H1 (cell line): ENCODE results near the gene SPINDOC. TPM values are rescaled to one million over a fixed set of nuclear protein-coding genes. Genes with fewer than 3 reads are reported as not detected.

Experiments used
- CTCF ChIA-PET: fragments of 300-600 bp; sonication (Branson Sonifier 250); formaldehyde crosslinking; loops from one replicate; lab custom pipeline; 2021; ENCODE audit not compliant: partially characterized antibody; lab: Charles Lee
- POLR2A ChIA-PET: fragments of 300-600 bp; sonication (Branson Sonifier 250); formaldehyde crosslinking; loops from one replicate; lab custom pipeline; 2021; ENCODE audit warnings: inconsistent platforms; ENCODE audit not compliant: partially characterized antibody; lab: Charles Lee
- DNase-seq, 2 experiments: peaks; one replicate each; pipeline versions ENCODE4 v3.0.0 to v3.0.0-alpha.2; 2010 to 2022; ENCODE audit warnings: low spot score in 2 of 2, low read depth in 1 of 2, mixed read lengths in 1 of 2
- FAIRE-seq: peaks from 2 replicates; lab custom pipeline; 2011; peaks lifted over from hg19 to GRCh38; lab: Jason Lieb, UNC
- H2AFZ ChIP-seq: 2 replicates; pipeline ENCODE4 v1.8.1; 2012; ENCODE audit warnings: low read length, inconsistent platforms
- H2AK5ac ChIP-seq: 2 replicates; pipeline ENCODE4 v1.6.1; 2013; ENCODE audit warnings: low read depth, low read length
- H2BK120ac ChIP-seq: replicated peaks from 2 replicates; pipeline ENCODE3; 2013; ENCODE audit warnings: low read depth, low read length, inconsistent platforms
- H2BK12ac ChIP-seq: 2 replicates; pipeline ENCODE4 v1.6.1; 2013; ENCODE audit warnings: low read depth, low read length
- H2BK15ac ChIP-seq: 2 replicates; pipeline ENCODE4 v1.6.1; 2013; ENCODE audit warnings: low read length
- H2BK20ac ChIP-seq: 2 replicates; pipeline ENCODE4 v1.6.1; 2013; ENCODE audit warnings: low read length
- H2BK5ac ChIP-seq: 2 replicates; pipeline ENCODE4 v1.6.1; 2013; ENCODE audit warnings: low read depth, low read length
- H3K14ac ChIP-seq: 2 replicates; pipeline ENCODE4 v1.6.1; 2013; ENCODE audit warnings: inconsistent platforms; ENCODE audit not compliant: insufficient read length
- H3K18ac ChIP-seq: 2 replicates; pipeline ENCODE4 v1.6.1; 2013; ENCODE audit warnings: low read length; ENCODE audit errors: extremely low read depth
- H3K23ac ChIP-seq: 2 replicates; pipeline ENCODE4 v1.6.1; 2013; ENCODE audit warnings: inconsistent platforms; ENCODE audit not compliant: insufficient read length
- H3K23me2 ChIP-seq: 2 replicates; pipeline ENCODE4 v1.6.1; 2013; ENCODE audit warnings: low read depth, low read length
- H3K27ac ChIP-seq: 2 replicates; pipeline ENCODE4 v1.6.1; 2011; ENCODE audit warnings: low read depth, low read length, inconsistent platforms
- H3K27me3 ChIP-seq, 4 experiments: replicated peaks in 1 of 4; 1 replicate in 1 of 4; 2 replicates in 3 of 4; pipeline versions ENCODE4 v1.6.1 to v1.8.1; 2011 to 2013; ENCODE audit warnings: low read length in 3 of 4, mild to moderate bottlenecking in 3 of 4, inconsistent platforms in 2 of 4, mixed read lengths in 2 of 4, moderate library complexity in 1 of 4; ENCODE audit not compliant: control insufficient read depth in 3 of 4, insufficient read depth in 3 of 4; ENCODE audit errors: extremely low read depth in 1 of 4
- H3K36me3 ChIP-seq, 4 experiments: 2 replicates each; pipeline versions ENCODE4 v1.6.1 to v1.8.1; 2011 to 2013; ENCODE audit warnings: mild to moderate bottlenecking in 4 of 4, low read length in 3 of 4, moderate library complexity in 2 of 4, control low read depth in 1 of 4, inconsistent platforms in 1 of 4; ENCODE audit not compliant: insufficient read depth in 4 of 4, control insufficient read depth in 2 of 4
- H3K4ac ChIP-seq: replicated peaks from 2 replicates; pipeline ENCODE3; 2013; ENCODE audit warnings: low read length, low read depth, mixed read lengths, inconsistent platforms; ENCODE audit not compliant: insufficient read length
- H3K4me1 ChIP-seq, 4 experiments: replicated peaks in 1 of 4; 1 replicate in 1 of 4; 2 replicates in 3 of 4; pipeline versions ENCODE4 v1.6.1 to v1.8.1; 2011 to 2013; ENCODE audit warnings: low read length in 3 of 4, inconsistent platforms in 2 of 4, mixed read lengths in 1 of 4; ENCODE audit not compliant: insufficient read depth in 4 of 4, control insufficient read depth in 3 of 4
- H3K4me2 ChIP-seq, 2 experiments: 2 replicates each; pipeline versions ENCODE4 v1.6.1 to v1.8.1; 2011 to 2013; ENCODE audit warnings: low read depth in 2 of 2, low read length in 2 of 2, control low read depth in 1 of 2, inconsistent platforms in 1 of 2, mild to moderate bottlenecking in 1 of 2; ENCODE audit not compliant: insufficient read depth in 1 of 2
- H3K4me3 ChIP-seq, 4 experiments: fragments of 200-600, 300-600 bp in 1 of 4; sonication (generic), shearing (Covaris generic), sonication (Bioruptor Twin) in 1 of 4; 2 replicates each; pipeline versions ENCODE4 v1.5.1 to v1.8.1; 2011 to 2016; ENCODE audit warnings: low read length in 4 of 4, low read depth in 3 of 4, control low read depth in 2 of 4, inconsistent platforms in 2 of 4, mild to moderate bottlenecking in 2 of 4, mixed read lengths in 1 of 4, moderate library complexity in 1 of 4; ENCODE audit not compliant: insufficient read depth in 2 of 4; ENCODE audit errors: extremely low read depth in 1 of 4
- H3K56ac ChIP-seq: replicated peaks from 2 replicates; pipeline ENCODE3; 2013; ENCODE audit warnings: low read depth, mild to moderate bottlenecking, mixed read lengths, low read length, inconsistent platforms; ENCODE audit not compliant: insufficient read length
- H3K79me1 ChIP-seq: 2 replicates; pipeline ENCODE4 v1.6.1; 2013; ENCODE audit warnings: low read depth, low read length, control low read depth
- H3K79me2 ChIP-seq, 2 experiments: 2 replicates each; pipeline versions ENCODE4 v1.6.1 to v1.8.1; 2012 to 2013; ENCODE audit warnings: low read length in 2 of 2, mild to moderate bottlenecking in 2 of 2, inconsistent platforms in 1 of 2; ENCODE audit not compliant: insufficient read depth in 2 of 2, control insufficient read depth in 1 of 2
- H3K9ac ChIP-seq, 4 experiments: replicated peaks in 1 of 4; 1 replicate in 1 of 4; 2 replicates in 3 of 4; pipeline versions ENCODE4 v1.6.1 to v1.8.1; 2011 to 2013; ENCODE audit warnings: low read depth in 3 of 4, low read length in 3 of 4, control low read depth in 2 of 4, mild to moderate bottlenecking in 2 of 4, moderate library complexity in 2 of 4, inconsistent platforms in 1 of 4; ENCODE audit errors: extremely low read depth in 1 of 4
- H3K9me3 ChIP-seq, 2 experiments: 2 replicates each; pipeline versions ENCODE4 v1.6.1 to v1.8.1; 2012 to 2013; ENCODE audit warnings: mild to moderate bottlenecking in 2 of 2, moderate library complexity in 2 of 2, control low read depth in 1 of 2, inconsistent platforms in 1 of 2, low read depth in 1 of 2, low read length in 1 of 2, mixed read lengths in 1 of 2; ENCODE audit not compliant: insufficient read depth in 2 of 2
- H4K20me1 ChIP-seq, 2 experiments: replicated peaks in 1 of 2; 2 replicates each; pipeline versions ENCODE3 to v1.8.1; 2011 to 2013; ENCODE audit warnings: inconsistent platforms in 2 of 2, low read length in 2 of 2, mild to moderate bottlenecking in 1 of 2; ENCODE audit not compliant: insufficient read depth in 2 of 2, control insufficient read depth in 1 of 2
- H4K5ac ChIP-seq: 2 replicates; pipeline ENCODE4 v1.6.1; 2013; ENCODE audit warnings: low read length, low read depth, mixed read lengths, inconsistent platforms; ENCODE audit not compliant: insufficient read length
- H4K8ac ChIP-seq: 2 replicates; pipeline ENCODE4 v1.8.0; 2013; ENCODE audit warnings: mild to moderate bottlenecking, moderate library complexity, low read length, inconsistent platforms; ENCODE audit not compliant: insufficient read depth; ENCODE audit errors: extremely low read depth
- H4K91ac ChIP-seq: replicated peaks from 2 replicates; pipeline ENCODE3; 2013; ENCODE audit warnings: low read length, mixed read lengths, inconsistent platforms; ENCODE audit not compliant: insufficient read length
- ATF3 ChIP-seq: IDR thresholded peaks from 2 replicates; pipeline ENCODE4 v1.6.1; 2011; ENCODE audit warnings: low read depth, mild to moderate bottlenecking, low read length; ENCODE audit not compliant: insufficient read depth
- BACH1 ChIP-seq: IDR thresholded peaks from 2 replicates; pipeline ENCODE4 v1.6.1; 2012; ENCODE audit warnings: low read length, improper control_type of control experiment
- BRCA1 ChIP-seq: IDR thresholded peaks from 2 replicates; pipeline ENCODE4 v1.6.1; 2012; ENCODE audit warnings: low read depth, low read length, improper control_type of control experiment
- KDM4A ChIP-seq: IDR thresholded peaks from one replicate; pipeline ENCODE4 v1.7.1; 2012; ENCODE audit warnings: low read depth, mild to moderate bottlenecking, moderate library complexity, low read length, inconsistent platforms; ENCODE audit not compliant: severe bottlenecking
- RAD21 ChIP-seq, 2 experiments: IDR thresholded peaks in 1 of 2; conservative IDR thresholded peaks in 1 of 2; 2 replicates each; pipeline ENCODE4 v1.6.1; 2011; ENCODE audit warnings: low read depth in 2 of 2, low read length in 2 of 2, improper control_type of control experiment in 1 of 2, inconsistent platforms in 1 of 2, mild to moderate bottlenecking in 1 of 2, moderate library complexity in 1 of 2
- RFX5 ChIP-seq: IDR thresholded peaks from 2 replicates; pipeline ENCODE4 v1.6.1; 2011; ENCODE audit warnings: low read depth, low read length, improper control_type of control experiment, borderline replicate concordance
- TAF1 ChIP-seq: IDR thresholded peaks from 2 replicates; pipeline ENCODE4 v1.6.1; 2011; ENCODE audit warnings: mild to moderate bottlenecking, low read depth, low read length
- TCF12 ChIP-seq: IDR thresholded peaks from 2 replicates; pipeline ENCODE4 v1.6.1; 2011; ENCODE audit warnings: low read depth, mild to moderate bottlenecking, low read length
- WGBS, 2 experiments: shearing (Covaris generic) in 1 of 2; methylation state at CpG; one replicate each; pipeline versions ENCODE4 v1.1.6 to v1.1.7; 2013 to 2015; ENCODE audit warnings: low lambda C conversion rate in 2 of 2, mixed read lengths in 2 of 2, inconsistent platforms in 1 of 2, low coverage in 1 of 2, missing lambda C conversion rate in 1 of 2; ENCODE audit not compliant: insufficient replicate concordance in 2 of 2, insufficient coverage in 1 of 2, insufficient read length in 1 of 2; ENCODE audit errors: extremely low coverage in 1 of 2, missing lambda C conversion rate in 1 of 2; 5-methylcytosine and 5-hydroxymethylcytosine counted together
- polyA plus RNA-seq, 7 experiments: library from polyadenylated mRNA; depleted of rRNA in 3 of 7; stranded (reverse) in 5 of 7; unstranded in 2 of 7; fragments of >200 nt in 5 of 7; fragments of 200-250 nt in 2 of 7; gene quantifications; 1 replicate in 5 of 7; 2 replicates in 1 of 7; 4 replicates in 1 of 7; pipeline versions ENCODE4 v1.2.1 to v1.2.3, GENCODE V29; 2011 to 2013; ENCODE audit warnings: missing spikeins in 2 of 7, mixed read lengths in 2 of 7
- total RNA-seq: library from RNA; stranded (reverse); fragmentation: NEBNext Ultra II Directional; extraction: Animal tissue kit (Norgen Biotek cat#: 25700); gene quantifications from 2 replicates; pipeline ENCODE4 v1.2.1, GENCODE V29; 2021

Gene SPINDOC
- total and polyA plus RNA-seq, 2 of the 8 experiments (the other 6 are each of a cell fraction or from before 2014, with no cell fraction given): 78.7 to 99.7 TPM

- Histone ChIP-seq H3K4me1 (peaks cover 15 to 38% (median 25%) of the 10 kb centered on the region in 4 experiments), H4K5ac (no peak within 1 kb of the TSS), H2AK5ac (no peak within 1 kb of the TSS), H3K23me2 (peaks cover 16% of the 10 kb centered on the region), H3K4me3 (peak within 1 kb of the TSS; percentile 83 to 97 (median 90)), H2BK15ac (no peak within 1 kb of the TSS; the same call in 1 of the 2 replicates), H3K23ac (no peak within 1 kb of the TSS), H3K79me1 (peaks cover 13% of the 10 kb centered on the region), H4K8ac (peak within 1 kb of the TSS; percentile 82), H2BK120ac (no peak within 1 kb of the TSS), H2AFZ (0 out of 2 replicates have a peak within 1 kb of the TSS, but pooled peaks have one; percentile 26), H4K91ac (no peak within 1 kb of the TSS), H2BK12ac (no peak within 1 kb of the TSS), H4K20me1 (peaks cover 24% of the 10 kb centered on the region in 2 experiments), H3K79me2 (peaks cover 17 to 46% of the 10 kb centered on the region in 2 experiments), H3K14ac (no peak within 1 kb of the TSS), H2BK5ac (peak within 1 kb of the TSS; percentile 50), H3K9me3 (no peaks in the 10 kb centered on the region), H3K27ac (peak within 1 kb of the TSS; percentile 43), H3K4ac (no peak within 1 kb of the TSS), H3K4me2 (peak within 1 kb of the TSS; percentile 87 to 99), H3K18ac (peak within 1 kb of the TSS; percentile 52; the same call in 1 of the 2 replicates), H2BK20ac (no peak within 1 kb of the TSS), H3K56ac (peak within 1 kb of the TSS; percentile 12), H3K36me3 (no peaks in the 10 kb centered on the region; a peak in 1 of 8 replicates), H3K27me3 (no peaks in the 10 kb centered on the region), H3K9ac (peak within 1 kb of the TSS; percentile 52 to 97 (median 86))
- DNase-seq: peak; percentile 97 to 100
- WGBS, 2 experiments: 2% methylated on average over 54 of the region's 100 CpGs; no CpG with 5 or more reads in 1 of the 2 experiments
- POLR2A ChIA-PET: interaction anchor here (0.5 to 5.8 kb wide), 19 partner anchors 9 to 153 kb away, joined by 3 to 45 read pairs (median 4); partner anchors contain the start of genes RCOR2 and ZFTA
- CTCF ChIA-PET: interaction anchor here (0.6 to 6.1 kb wide), 18 partner anchors 10 to 1131 kb away, joined by 3 to 163 read pairs (median 25); no protein-coding TSS in a partner anchor
- no peak for FAIRE-seq
- no peak for TF ChIP-seq ATF3
- no peak for TF ChIP-seq BRCA1
- no peak for TF ChIP-seq TCF12
- TF ChIP-seq RFX5: no peak
- TF ChIP-seq TAF1: peak; percentile 41; the same call in 1 of the 2 replicates
- TF ChIP-seq KDM4A: peak; percentile 50
- 0 out of 4 replicates have a peak, but pooled peaks of 1 of the 2 experiments have one; percentile 3 for TF ChIP-seq RAD21 (IDR thresholded peaks at IDR 0.05 in 1 of 2, conservative IDR thresholded peaks at IDR 0.05 in 1 of 2; ENCODE audit: low read depth in 2 of 2, low read length in 2 of 2)
- TF ChIP-seq BACH1: no peak
Observed at GRCh38 chr11:63838678-63839507, 25.6 kb downstream of the SPINDOC start, which contains the start of gene MARK2. Gene MARK2, plus strand, starts transcription at chr11:63839110. Its CDS starts 397 bp downstream, at chr11:63839507.
